HepG2 (cell line): ENCODE results near the gene MAT2A. TPM values are rescaled to one million over a fixed set of nuclear protein-coding genes. Genes with fewer than 3 reads are reported as not detected.

Experiments
- CENPX ChIP-seq: sonication (generic); formaldehyde crosslinking; IDR thresholded peaks from 2 replicates; pipeline ENCODE4 v1.9.0; 2021; ENCODE audit warnings: mild to moderate bottlenecking, missing genetic modification reagents, moderate library complexity
- FOXA1 ChIP-seq, 2 experiments: fragments of 450-650 bp in 1 of 2; sonication (generic) in 1 of 2; formaldehyde crosslinking in 1 of 2; IDR thresholded peaks; 2 replicates each; pipeline versions ENCODE4 v1.4.0 to v1.6.1; 2016 to 2020; ENCODE audit warnings: missing genetic modification reagents in 1 of 2
- IRF1 ChIP-seq: sonication (generic); formaldehyde crosslinking; IDR thresholded peaks from 2 replicates; pipeline ENCODE4 v1.4.0; 2020; ENCODE audit warnings: low read depth, mild to moderate bottlenecking, missing genetic modification reagents
- LBX2 ChIP-seq: sonication (generic); formaldehyde crosslinking; IDR thresholded peaks from 2 replicates; pipeline ENCODE4 v1.5.0; 2020; ENCODE audit warnings: missing genetic modification reagents, mild to moderate bottlenecking, borderline replicate concordance
- MXI1 ChIP-seq: IDR thresholded peaks from 3 replicates; pipeline ENCODE4 v1.6.1; 2012; ENCODE audit warnings: low read depth, low read length, inconsistent platforms, borderline replicate concordance
- PAWR ChIP-seq: sonication (generic); formaldehyde crosslinking; IDR thresholded peaks from 2 replicates; pipeline ENCODE4 v1.4.0; 2020; ENCODE audit warnings: missing genetic modification reagents, mild to moderate bottlenecking, borderline replicate concordance
- PCBP2 ChIP-seq: fragments of 200-400 bp; formaldehyde crosslinking; optimal IDR thresholded peaks from 2 replicates; pipeline ENCODE3; 2018; ENCODE audit warnings: low read length, low read depth; ENCODE audit not compliant: poor library complexity, severe bottlenecking
- SP4 ChIP-seq: sonication (generic); formaldehyde crosslinking; IDR thresholded peaks from 2 replicates; pipeline ENCODE4 v1.8.1; 2023; ENCODE audit warnings: mild to moderate bottlenecking, missing genetic modification reagents
- ZC3H13 ChIP-seq: sonication (generic); formaldehyde crosslinking; IDR thresholded peaks from 2 replicates; pipeline ENCODE4 v1.8.1; 2023; ENCODE audit warnings: mild to moderate bottlenecking, missing genetic modification reagents, moderate library complexity
- ZNF564 ChIP-seq: sonication (generic); formaldehyde crosslinking; IDR thresholded peaks from 2 replicates; pipeline ENCODE4 v1.8.1; 2023; ENCODE audit warnings: mild to moderate bottlenecking, missing genetic modification reagents
- polyA plus RNA-seq, 8 experiments: library from polyadenylated mRNA; depleted of rRNA in 3 of 8; stranded (reverse) in 7 of 8; unstranded in 1 of 8; fragments of >200 nt; fragmentation: Illumina TruSeq in 4 of 8; extraction: Trizol in 4 of 8; gene quantifications; 2 replicates each; pipeline versions ENCODE4 v1.2.1 to v1.2.3, GENCODE V29; 2011 to 2016; ENCODE audit warnings: low read depth in 4 of 8, missing spikeins in 1 of 8, mixed read lengths in 1 of 8; ENCODE audit not compliant: insufficient read depth in 1 of 8
- total RNA-seq, 5 experiments: library from RNA; depleted of rRNA; stranded (reverse); fragments of >200 nt; fragmentation: Illumina TruSeq; extraction: Trizol; gene quantifications; 2 replicates each; pipeline ENCODE4 v1.2.3, GENCODE V29; 2016; ENCODE audit warnings: low read depth in 1 of 5
- TF ChIP-seq, protein P1 (sequence below): sonication (generic); formaldehyde crosslinking; conservative IDR thresholded peaks from 2 replicates; pipeline ENCODE4 v1.8.0; 2022; ENCODE audit warnings: low read depth, missing genetic modification reagents
- TF ChIP-seq, protein P2 (sequence below): sonication (generic); formaldehyde crosslinking; IDR thresholded peaks from 2 replicates; pipeline ENCODE4 v1.5.1; 2020; ENCODE audit warnings: missing genetic modification reagents, mild to moderate bottlenecking, borderline replicate concordance
- TF ChIP-seq, protein P3 (sequence below), 2 experiments: IDR thresholded peaks; 2 replicates each; pipeline ENCODE4 v1.6.1; 2011 to 2012; ENCODE audit warnings: low read length in 2 of 2, borderline replicate concordance in 1 of 2, low read depth in 1 of 2, mild to moderate bottlenecking in 1 of 2, moderate library complexity in 1 of 2
- TF ChIP-seq, protein P4 (sequence below): IDR thresholded peaks from 2 replicates; pipeline ENCODE4 v1.6.1; 2018; ENCODE audit warnings: missing genetic modification reagents

The MAT2A gene
- total and polyA plus RNA-seq, 2 of the 13 experiments (the other 11 are each of a cell fraction or from before 2014, with no cell fraction given), result 155 to 331 TPM

DNA sequence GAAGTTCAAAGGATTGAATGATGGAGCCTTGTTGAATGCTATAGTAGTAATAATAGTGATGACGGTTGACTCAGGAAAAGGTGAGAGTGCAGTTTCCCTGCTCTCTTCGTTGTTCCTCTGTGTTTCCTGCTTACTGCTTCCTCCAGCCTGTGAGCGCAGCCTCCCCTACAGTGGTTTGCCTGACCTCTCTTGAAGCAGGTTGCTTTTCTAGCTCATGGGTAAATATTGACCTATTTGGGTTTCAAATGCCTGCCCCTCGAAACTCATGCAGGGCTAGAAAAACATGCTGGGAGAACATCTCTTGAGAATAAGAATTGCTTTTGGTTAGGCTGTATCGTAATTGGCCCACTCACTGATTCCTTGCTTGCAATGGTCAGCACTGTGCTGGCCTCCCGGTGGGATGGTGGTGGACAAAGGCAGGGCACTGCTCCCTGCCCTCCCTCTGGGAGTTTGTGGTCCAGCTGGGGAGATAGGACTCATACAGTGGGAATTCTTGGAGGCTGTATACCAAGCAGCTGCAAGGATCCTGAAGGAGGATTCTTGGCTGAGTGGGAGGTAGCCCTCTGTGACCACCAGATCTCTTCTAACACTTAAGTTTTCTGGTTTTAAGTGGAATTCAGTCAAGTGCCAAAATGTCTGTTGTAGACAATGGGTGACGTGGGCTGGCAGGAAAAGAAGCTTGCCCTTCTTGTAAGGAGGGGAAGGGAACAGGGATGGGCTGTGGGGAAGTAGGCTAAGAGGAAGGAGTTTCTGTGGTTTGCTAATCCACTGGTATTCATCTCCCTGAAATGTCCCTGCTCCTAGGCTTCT, 51.2 kb downstream of the MAT2A start (continued):
- TF ChIP-seq, protein P1, sequence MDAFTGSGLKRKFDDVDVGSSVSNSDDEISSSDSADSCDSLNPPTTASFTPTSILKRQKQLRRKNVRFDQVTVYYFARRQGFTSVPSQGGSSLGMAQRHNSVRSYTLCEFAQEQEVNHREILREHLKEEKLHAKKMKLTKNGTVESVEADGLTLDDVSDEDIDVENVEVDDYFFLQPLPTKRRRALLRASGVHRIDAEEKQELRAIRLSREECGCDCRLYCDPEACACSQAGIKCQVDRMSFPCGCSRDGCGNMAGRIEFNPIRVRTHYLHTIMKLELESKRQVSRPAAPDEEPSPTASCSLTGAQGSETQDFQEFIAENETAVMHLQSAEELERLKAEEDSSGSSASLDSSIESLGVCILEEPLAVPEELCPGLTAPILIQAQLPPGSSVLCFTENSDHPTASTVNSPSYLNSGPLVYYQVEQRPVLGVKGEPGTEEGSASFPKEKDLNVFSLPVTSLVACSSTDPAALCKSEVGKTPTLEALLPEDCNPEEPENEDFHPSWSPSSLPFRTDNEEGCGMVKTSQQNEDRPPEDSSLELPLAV (CRISPR knock-in tag), result no peak
- TF ChIP-seq IRF1 (no peak), ZC3H13 (no peak), MXI1 (peak; percentile 45; the same call in 1 of the 3 replicates), ZNF564 (no peak), FOXA1 (IDR thresholded peaks at IDR 0.05) (peak; percentile 72), FOXA1 (CRISPR knock-in tag; IDR thresholded peaks at IDR 0.05) (peak; percentile 83), PAWR (CRISPR knock-in tag) (no peak), CENPX (no peak), LBX2 (CRISPR knock-in tag) (no peak), SP4 (CRISPR knock-in tag) (0 out of 2 replicates have a peak, but pooled peaks have one; percentile 49), PCBP2 (no peak)
- TF ChIP-seq, protein P2, sequence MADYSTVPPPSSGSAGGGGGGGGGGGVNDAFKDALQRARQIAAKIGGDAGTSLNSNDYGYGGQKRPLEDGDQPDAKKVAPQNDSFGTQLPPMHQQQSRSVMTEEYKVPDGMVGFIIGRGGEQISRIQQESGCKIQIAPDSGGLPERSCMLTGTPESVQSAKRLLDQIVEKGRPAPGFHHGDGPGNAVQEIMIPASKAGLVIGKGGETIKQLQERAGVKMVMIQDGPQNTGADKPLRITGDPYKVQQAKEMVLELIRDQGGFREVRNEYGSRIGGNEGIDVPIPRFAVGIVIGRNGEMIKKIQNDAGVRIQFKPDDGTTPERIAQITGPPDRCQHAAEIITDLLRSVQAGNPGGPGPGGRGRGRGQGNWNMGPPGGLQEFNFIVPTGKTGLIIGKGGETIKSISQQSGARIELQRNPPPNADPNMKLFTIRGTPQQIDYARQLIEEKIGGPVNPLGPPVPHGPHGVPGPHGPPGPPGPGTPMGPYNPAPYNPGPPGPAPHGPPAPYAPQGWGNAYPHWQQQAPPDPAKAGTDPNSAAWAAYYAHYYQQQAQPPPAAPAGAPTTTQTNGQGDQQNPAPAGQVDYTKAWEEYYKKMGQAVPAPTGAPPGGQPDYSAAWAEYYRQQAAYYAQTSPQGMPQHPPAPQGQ (CRISPR knock-in tag), result no peak
- TF ChIP-seq, protein P3, sequence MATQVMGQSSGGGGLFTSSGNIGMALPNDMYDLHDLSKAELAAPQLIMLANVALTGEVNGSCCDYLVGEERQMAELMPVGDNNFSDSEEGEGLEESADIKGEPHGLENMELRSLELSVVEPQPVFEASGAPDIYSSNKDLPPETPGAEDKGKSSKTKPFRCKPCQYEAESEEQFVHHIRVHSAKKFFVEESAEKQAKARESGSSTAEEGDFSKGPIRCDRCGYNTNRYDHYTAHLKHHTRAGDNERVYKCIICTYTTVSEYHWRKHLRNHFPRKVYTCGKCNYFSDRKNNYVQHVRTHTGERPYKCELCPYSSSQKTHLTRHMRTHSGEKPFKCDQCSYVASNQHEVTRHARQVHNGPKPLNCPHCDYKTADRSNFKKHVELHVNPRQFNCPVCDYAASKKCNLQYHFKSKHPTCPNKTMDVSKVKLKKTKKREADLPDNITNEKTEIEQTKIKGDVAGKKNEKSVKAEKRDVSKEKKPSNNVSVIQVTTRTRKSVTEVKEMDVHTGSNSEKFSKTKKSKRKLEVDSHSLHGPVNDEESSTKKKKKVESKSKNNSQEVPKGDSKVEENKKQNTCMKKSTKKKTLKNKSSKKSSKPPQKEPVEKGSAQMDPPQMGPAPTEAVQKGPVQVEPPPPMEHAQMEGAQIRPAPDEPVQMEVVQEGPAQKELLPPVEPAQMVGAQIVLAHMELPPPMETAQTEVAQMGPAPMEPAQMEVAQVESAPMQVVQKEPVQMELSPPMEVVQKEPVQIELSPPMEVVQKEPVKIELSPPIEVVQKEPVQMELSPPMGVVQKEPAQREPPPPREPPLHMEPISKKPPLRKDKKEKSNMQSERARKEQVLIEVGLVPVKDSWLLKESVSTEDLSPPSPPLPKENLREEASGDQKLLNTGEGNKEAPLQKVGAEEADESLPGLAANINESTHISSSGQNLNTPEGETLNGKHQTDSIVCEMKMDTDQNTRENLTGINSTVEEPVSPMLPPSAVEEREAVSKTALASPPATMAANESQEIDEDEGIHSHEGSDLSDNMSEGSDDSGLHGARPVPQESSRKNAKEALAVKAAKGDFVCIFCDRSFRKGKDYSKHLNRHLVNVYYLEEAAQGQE (IDR thresholded peaks at IDR 0.05; ENCODE audit: borderline replicate concordance in 1 of 2, low read depth in 1 of 2, low read length in 2 of 2), result peak in 1 of 2 experiments; percentile 20; a peak in 1 of 4 replicates
- TF ChIP-seq, protein P4, sequence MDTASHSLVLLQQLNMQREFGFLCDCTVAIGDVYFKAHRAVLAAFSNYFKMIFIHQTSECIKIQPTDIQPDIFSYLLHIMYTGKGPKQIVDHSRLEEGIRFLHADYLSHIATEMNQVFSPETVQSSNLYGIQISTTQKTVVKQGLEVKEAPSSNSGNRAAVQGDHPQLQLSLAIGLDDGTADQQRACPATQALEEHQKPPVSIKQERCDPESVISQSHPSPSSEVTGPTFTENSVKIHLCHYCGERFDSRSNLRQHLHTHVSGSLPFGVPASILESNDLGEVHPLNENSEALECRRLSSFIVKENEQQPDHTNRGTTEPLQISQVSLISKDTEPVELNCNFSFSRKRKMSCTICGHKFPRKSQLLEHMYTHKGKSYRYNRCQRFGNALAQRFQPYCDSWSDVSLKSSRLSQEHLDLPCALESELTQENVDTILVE, result peak; percentile 73; the same call in 1 of the 2 replicates
